Gastroesophageal sphincter (tissue), 4 donors: ENCODE measurements around the gene ETFA. TPM values are rescaled to one million over a fixed set of nuclear protein-coding genes. Genes with fewer than 3 reads are reported as not detected.

Source experiments
- ATAC-seq: fragments of 150-250 bp; one replicate; pipeline ENCODE4 v1.9.1; 2016; ENCODE audit warnings: mild to moderate bottlenecking, moderate library complexity
- H3K27ac ChIP-seq, 4 donors: fragments of 200-600 bp; sonication (generic) in 3 of 4; 1 replicate in 3 of 4; 2 replicates in 1 of 4; pipeline ENCODE4 v1.5.1; 2016 to 2019
- H3K27me3 ChIP-seq: fragments of 200-600 bp; sonication (generic); one replicate; pipeline ENCODE4 v1.5.1; 2019
- H3K36me3 ChIP-seq, 2 donors: fragments of 200-600 bp; sonication (generic); one replicate each; pipeline ENCODE4 v1.5.1; 2019; ENCODE audit warnings: control low read depth in 1 of 2
- H3K4me1 ChIP-seq, 3 donors: fragments of 200-600 bp; sonication (generic); 1 replicate in 2 of 3; 2 replicates in 1 of 3; pipeline ENCODE4 v1.5.1; 2016 to 2019; ENCODE audit warnings: control low read depth in 2 of 3
- H3K4me3 ChIP-seq, 2 donors: fragments of 200-600 bp; sonication (generic); one replicate each; pipeline ENCODE4 v1.5.1; 2019; ENCODE audit warnings: mild to moderate bottlenecking in 1 of 2, moderate library complexity in 1 of 2
- H3K9me3 ChIP-seq, 3 donors: fragments of 200-600 bp; sonication (generic); one replicate each; pipeline ENCODE4 v1.5.1; 2017 to 2019; ENCODE audit warnings: control low read depth in 2 of 3
- CTCF ChIP-seq, 4 experiments: fragments of 200-600 bp in 2 of 4; fragments of 450-650 bp in 2 of 4; sonication (generic) in 1 of 4; IDR thresholded peaks; one replicate each; pipeline ENCODE4 v1.5.1; 2017 to 2019; ENCODE audit warnings: antibody characterized with exemption in 4 of 4, mild to moderate bottlenecking in 2 of 4, moderate library complexity in 2 of 4
- EP300 ChIP-seq: sonication (generic); formaldehyde crosslinking; IDR thresholded peaks from one replicate; pipeline ENCODE4 v1.6.1; 2017; ENCODE audit warnings: antibody characterized with exemption, mild to moderate bottlenecking
- POLR2A ChIP-seq, 2 donors: fragments of 450-650 bp; IDR thresholded peaks; one replicate each; pipeline ENCODE4 v1.6.1; 2017; ENCODE audit warnings: antibody characterized with exemption in 2 of 2, mild to moderate bottlenecking in 2 of 2, moderate library complexity in 1 of 2
- POLR2AphosphoS5 ChIP-seq: sonication (generic); formaldehyde crosslinking; IDR thresholded peaks from one replicate; pipeline ENCODE4 v1.6.1; 2017; ENCODE audit warnings: antibody characterized with exemption
- WGBS, 2 donors: methylation state at CpG; one replicate each; pipeline ENCODE4 v1.1.5; 2018; ENCODE audit warnings: low coverage in 1 of 2; 5-methylcytosine and 5-hydroxymethylcytosine counted together
- total RNA-seq, 4 donors: library from RNA; depleted of rRNA; stranded (reverse); fragments of >200 nt; gene quantifications; one replicate each; pipeline ENCODE4 v1.1.0, GENCODE V29; 2016

The ETFA gene
- total RNA-seq, 4 donors from 2014 or later = 113 to 168 (median 137) TPM

GRCh38 chr15:76217029-76217881, 94.0 kb downstream of the ETFA start:
- 59 to 77% methylated on average over 5 to 6 of the region's 7 CpGs for WGBS, 2 donors
- Histone ChIP-seq H3K27me3 (no peaks in the 10 kb centered on the region), H3K36me3 (peaks cover 0 to 64% of the 10 kb centered on the region in 2 donors), H3K9me3 (no peaks in the 10 kb centered on the region), H3K4me1 (peaks cover 0 to 8% (median 0%) of the 10 kb centered on the region in 3 donors), H3K27ac (no peak overlapping the region), H3K4me3 (no peak overlapping the region)
- TF ChIP-seq POLR2AphosphoS5 (no peak), CTCF (IDR thresholded peaks at IDR 0.05) (no peak), POLR2A (IDR thresholded peaks at IDR 0.05) (no peak), EP300 (no peak)
- ATAC-seq = no peak

GRCh38 chr15:76215634-76216033, 95.6 kb downstream of the ETFA start:
- WGBS, 2 donors = 50 to 80% methylated on average over 1 of the region's 1 CpG
- H3K36me3 ChIP-seq = peaks cover 0 to 70% of the 10 kb centered on the region in 2 donors
- TF ChIP-seq POLR2A (IDR thresholded peaks at IDR 0.05) (no peak), CTCF (IDR thresholded peaks at IDR 0.05) (no peak), EP300 (no peak), POLR2AphosphoS5 (no peak)
- no peak overlapping the region for H3K4me3 ChIP-seq
- no peaks in the 10 kb centered on the region for H3K27me3 ChIP-seq
- H3K27ac ChIP-seq = no peak overlapping the region
- H3K4me1 ChIP-seq = peaks cover 0 to 8% (median 0%) of the 10 kb centered on the region in 3 donors
- no peak for ATAC-seq
- H3K9me3 ChIP-seq = no peaks in the 10 kb centered on the region

GRCh38 chr15:76209942-76210341, 101.3 kb downstream of the ETFA start:
- Histone ChIP-seq H3K36me3 (peaks cover 0 to 73% of the 10 kb centered on the region in 2 donors), H3K27me3 (no peaks in the 10 kb centered on the region), H3K9me3 (no peaks in the 10 kb centered on the region), H3K27ac (no peak overlapping the region), H3K4me1 (peaks cover 0 to 6% (median 0%) of the 10 kb centered on the region in 3 donors), H3K4me3 (no peak overlapping the region)
- TF ChIP-seq CTCF (IDR thresholded peaks at IDR 0.05) = no peak
- no peak for TF ChIP-seq POLR2A (IDR thresholded peaks at IDR 0.05)
- TF ChIP-seq POLR2AphosphoS5 = no peak
- no peak for TF ChIP-seq EP300
- no peak for ATAC-seq
- 83% methylated on average over 1 of the region's 3 CpGs; no CpG with 5 or more reads in 1 of the 2 donors for WGBS, 2 donors

GRCh38 chr15:76209523-76209922, 101.7 kb downstream of the ETFA start:
- WGBS, 2 donors = no CpG with 5 or more reads among the region's 1 CpG
- Histone ChIP-seq H3K4me1 (peaks cover 0 to 6% (median 0%) of the 10 kb centered on the region in 3 donors), H3K9me3 (no peaks in the 10 kb centered on the region), H3K27ac (no peak overlapping the region), H3K36me3 (peaks cover 0 to 69% of the 10 kb centered on the region in 2 donors), H3K4me3 (no peak overlapping the region), H3K27me3 (no peaks in the 10 kb centered on the region)
- no peak for ATAC-seq
- TF ChIP-seq EP300 = no peak
- TF ChIP-seq POLR2AphosphoS5 = no peak
- TF ChIP-seq CTCF (IDR thresholded peaks at IDR 0.05) = no peak
- no peak for TF ChIP-seq POLR2A (IDR thresholded peaks at IDR 0.05)
